Measurements from ENCODE around the gene PTPRN2.
"Not testable (repeated sequence)": the region's sequence is repeated elsewhere in the genome, so short reads cannot be mapped to it uniquely, and the experiment has no call there.

The PTPRN2 gene

DNA sequence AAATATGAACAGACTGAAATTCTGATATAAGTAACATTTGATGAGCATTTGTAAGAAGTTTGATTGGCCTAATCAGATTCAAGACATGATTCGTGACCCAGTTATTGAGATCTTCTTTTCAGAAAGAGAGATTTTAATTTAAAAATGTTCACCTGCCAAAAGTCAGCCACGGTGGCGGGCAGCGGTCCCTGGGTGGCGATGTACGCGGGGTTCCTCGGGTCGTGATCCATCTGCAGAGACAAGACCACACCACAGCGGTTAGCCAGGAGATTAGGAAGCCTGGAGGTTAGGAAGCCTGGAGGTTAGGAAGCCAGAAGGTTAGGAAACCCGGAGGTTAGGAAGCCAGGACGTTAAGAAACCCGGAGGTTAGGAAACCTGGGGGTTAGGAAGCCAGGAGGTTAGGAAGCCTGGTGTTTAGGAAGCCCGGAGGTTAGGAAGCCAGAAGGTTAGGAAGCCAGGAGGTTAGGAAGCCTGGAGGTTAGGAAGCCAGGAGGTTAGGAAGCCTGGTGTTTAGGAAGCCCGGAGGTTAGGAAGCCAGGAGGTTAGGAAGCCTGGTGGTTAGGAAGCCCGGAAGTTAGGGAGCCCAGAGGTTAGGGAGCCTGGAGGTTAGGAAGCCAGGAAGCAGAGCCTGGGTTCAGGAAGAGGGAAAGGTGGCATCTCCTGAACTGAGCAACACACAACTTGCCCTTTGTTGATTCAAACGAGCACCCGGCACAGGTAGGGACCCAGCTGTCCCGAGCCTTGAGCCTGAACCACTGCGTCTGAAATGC is 992.4 kb downstream of the PTPRN2 start:
- no peak for DNase-seq

DNA sequence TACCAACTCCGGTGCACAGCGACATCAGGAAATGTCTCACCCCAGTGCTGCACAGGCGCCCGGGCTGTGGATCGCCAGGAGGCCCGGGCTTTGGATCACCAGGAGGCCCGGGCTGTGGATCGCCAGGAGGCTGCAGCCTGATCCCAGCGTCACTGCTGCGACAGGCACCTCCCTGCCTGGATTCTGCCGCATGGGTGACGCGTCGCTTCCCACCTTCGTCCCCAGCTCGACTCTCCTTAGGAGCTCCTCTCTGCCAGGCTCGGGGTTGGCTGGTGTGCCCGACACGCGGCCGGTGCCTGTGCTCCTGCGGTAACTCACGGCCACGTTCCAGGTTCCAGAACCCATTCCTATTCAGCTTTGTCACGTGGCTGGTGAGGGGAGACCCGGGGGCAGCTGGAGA is 993.3 kb downstream of the PTPRN2 start:
- no peak for DNase-seq

DNA sequence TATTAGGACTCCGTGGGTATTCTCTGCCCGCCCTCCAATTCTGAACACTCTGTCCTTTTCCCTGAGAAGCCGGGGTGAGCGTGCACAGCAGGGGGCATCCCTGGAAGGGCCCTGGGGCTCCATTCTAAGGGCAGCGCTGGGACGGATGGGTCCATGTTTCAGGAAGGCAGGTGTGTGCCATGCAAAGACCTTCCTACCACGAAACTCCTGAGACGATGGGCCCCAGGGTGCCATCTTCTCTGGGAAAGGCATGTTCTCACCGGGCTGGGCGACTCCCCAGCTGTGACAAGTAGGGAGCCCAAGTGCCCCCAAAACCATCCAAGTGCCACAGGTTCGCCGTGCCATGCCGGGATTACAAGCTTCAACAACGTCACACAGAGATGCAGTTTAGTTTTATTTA is 994.1 kb downstream of the PTPRN2 start:
- DNase-seq = no peak

DNA sequence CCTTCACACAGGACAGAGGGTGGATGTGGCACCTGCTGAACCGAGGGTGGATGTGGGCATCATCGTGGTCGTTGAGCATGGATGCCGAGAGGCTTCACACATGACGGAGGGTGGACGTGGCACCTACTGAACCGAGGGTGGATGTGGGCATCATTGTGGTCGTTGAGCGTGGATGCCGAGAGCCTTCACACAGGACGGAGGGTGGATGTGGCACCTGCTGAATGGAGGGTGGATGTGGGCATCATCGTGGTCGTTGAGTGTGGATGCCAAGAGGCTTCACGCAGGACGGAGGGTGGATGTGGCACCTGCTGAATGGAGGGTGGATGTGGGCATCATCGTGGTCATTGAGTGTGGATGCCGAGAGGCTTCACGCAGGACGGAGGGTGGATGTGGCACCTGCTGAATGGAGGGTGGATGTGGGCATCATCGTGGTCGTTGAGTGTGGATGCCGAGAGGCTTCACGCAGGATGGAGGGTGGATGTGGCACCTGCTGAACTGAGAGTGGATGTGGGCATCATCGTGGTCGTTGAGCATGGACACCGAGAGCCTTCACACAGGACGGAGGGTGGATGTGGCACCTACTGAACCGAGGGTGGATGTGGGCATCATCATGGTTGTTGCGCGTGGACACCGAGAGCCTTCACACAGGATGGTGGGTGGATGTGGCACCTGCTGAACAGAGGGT is 994.8 kb downstream of the PTPRN2 start:
- not testable (repeated sequence) for DNase-seq

DNA sequence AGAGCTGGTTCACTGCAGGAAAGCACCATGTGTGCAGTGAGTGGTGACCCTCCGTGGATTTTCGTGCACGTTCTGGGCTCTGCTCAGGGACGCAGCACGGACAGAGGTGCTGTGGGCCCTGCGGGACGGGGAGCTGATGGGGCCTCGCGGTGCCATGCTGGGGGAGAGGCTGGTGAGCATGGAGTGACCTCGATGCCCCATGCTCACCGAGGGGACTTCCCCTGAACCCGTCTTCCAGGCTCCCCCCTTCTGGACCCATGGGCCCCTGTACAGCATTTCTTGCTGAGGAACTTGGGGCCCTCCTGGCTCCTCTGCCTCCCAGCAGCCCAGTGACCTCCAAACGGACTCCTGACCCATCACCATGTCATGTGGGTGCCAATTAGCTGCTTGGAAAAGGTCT is 997.1 kb downstream of the PTPRN2 start:
- no peak for DNase-seq

DNA sequence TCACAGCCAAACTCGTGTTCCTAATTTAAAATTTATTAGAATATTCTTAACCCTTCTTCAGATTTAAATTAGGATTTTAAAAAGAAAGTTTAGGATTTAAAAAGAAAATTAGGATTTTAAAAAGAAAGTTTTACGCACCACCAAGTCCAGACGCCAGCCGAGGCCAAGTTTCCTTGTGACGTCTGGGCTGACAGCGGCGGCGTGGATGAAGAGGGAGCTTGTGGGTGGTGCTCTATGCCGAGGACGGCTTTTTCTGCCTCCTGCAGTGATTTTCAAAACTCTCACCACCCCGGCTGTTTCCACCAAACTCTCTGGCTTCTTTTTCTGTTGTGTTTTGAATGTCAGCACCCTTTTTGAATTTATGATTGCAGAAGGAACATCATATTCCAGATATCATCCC is 997.9 kb downstream of the PTPRN2 start:
- no peak for DNase-seq

DNA sequence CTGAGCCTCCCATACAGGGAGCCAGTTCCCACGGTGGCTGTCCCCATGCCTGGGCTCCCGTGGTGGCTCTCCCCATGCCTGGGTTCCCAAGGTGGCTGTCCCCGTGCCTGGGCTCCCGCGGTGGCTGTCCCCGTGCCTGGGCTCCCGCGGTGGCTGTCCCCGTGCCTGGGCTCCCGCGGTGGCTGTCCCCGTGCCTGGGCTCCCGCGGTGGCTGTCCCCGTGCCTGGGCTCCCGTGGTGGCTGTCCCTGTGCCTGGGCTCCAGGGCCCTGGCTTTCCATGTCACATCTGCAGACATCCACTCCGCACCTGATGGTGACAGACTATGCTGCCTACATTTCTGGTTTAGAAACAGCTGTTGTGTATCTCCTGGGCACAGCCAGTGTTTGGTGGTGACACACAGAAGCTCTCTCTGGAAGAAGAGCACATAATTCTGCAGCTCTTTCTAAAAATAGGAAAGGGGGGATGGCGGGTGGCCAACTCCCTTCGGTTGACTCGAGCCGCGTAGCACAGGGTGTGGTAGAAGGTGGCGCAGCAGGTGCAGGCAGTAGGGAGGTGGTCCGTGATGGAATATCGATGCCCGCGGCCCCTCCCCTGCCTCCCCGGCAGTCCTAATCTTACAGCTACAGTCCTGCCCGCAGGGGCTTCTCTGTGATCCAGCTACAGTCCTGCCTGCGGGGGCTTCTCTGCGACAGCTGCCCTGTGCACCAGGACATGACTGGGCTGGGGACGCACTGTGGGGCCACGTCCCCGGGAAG is 999.6 kb downstream of the PTPRN2 start:
- DNase-seq = no peak

DNA sequence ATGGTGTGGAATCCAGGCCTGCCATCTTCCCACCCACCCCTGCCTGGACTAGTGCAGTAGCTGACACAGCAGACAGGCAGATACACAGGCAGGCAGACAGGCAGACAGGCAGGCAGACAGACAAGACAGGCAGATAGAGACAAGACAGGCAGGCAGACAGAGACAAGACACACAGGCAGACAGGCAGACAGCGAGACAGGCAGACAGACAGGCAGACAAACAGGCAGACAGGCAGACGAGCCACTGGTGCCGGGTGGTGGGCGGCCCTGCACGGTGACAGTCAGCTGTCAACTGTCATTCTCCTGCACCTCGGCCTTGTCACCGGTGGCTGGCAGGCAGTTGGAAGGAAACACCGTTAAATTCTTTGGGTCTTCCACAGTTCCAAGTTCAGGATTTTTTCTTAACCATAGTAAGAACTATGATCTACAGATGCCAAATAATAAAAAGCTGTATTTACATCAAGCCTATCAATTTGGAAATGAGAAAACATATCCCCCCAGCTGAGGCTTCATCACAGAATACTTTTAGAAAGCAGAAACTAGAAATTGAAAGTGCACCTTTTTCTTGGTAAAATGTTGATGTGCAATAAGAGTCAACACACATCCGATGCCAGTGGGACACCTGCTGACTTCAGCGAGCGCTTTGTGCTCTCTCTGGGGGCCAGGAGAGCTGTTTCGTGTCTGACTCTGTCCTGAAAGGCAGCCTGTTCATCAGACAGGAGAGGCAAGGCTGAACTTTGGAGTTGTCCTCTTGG is 1000.4 kb downstream of the PTPRN2 start:
- DNase-seq = no peak

DNA sequence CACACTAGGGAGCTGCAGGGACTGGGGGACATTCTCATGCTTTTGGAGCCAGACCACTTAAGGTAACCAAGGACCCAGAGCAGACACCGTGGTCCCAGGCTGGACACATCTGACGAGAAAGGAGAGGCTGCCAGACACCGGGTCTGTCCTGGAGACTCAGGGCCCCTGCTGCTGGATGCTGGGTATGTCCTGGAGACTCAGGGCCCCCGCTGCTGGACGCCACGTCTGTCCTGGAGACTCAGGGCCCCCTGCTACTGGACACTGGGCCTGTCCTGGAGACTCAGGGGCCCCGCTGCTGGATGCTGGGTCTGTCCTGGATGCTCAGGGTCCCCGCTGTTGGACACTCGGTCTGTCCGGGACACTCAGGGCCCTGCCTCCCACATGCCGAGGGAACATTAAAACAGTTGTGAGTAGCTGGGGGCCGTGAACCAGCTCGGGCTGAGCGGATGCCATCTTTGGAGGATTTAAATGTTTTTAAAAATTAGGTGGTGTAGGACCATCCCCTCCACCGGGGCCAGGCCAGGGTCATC is 1001.1 kb downstream of the PTPRN2 start:
- DNase-seq = no peak

DNA sequence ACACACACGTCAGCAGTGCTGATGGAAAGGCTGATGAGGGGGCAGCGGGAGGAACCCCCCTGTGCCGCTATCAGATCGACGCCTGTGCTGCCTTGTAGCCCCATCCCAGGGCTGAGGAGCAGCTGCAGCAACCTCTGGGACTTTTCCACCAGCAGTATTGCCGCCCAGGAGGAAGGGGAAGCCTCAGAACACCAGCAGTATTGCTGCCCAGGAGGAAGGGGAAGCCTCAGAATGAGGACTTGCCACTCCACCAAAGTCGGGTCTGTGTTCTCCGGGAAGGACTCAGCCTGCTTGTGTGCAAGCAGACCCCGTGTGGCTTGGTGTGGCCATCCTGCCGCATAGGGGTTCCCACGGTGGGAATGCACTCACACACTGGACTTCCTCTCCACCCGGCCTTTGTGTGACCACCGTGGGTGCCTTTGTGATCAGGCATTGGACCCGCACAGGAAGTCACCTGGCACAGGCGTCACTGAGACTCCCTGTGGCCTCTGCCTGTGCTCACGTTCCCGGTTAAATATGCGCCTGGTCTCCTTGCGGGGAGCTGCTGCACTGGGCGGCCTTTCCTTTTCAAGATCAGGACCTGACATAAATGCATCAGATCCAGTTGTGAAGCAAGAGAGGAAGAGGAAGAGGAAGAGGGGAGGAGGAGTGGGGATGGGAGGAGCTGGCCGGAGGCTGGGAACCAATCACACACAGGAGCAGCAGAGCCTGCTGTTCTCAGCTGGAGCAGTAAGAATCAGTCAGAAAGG is 1002.3 kb downstream of the PTPRN2 start:
- no peak for DNase-seq

DNA sequence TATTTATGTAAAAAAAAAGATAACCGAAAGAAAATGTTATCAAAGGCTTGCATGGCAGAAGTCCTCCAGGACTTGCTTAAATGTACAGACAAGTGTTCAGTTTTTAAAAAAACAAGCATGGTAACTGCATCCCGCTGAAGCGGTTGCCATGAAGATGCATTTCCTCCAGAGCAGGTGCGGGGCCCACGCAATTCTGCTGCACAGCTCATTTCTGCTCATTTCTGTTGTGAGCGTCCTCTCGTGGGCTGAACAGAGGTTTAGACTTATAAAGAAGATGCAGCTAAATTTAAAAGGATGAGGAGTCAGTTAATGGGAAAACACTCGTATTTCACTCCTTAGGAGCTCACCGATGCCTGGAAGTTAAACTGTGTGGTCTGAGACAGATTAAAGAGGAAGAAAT is 1003.2 kb downstream of the PTPRN2 start:
- no peak for DNase-seq

DNA sequence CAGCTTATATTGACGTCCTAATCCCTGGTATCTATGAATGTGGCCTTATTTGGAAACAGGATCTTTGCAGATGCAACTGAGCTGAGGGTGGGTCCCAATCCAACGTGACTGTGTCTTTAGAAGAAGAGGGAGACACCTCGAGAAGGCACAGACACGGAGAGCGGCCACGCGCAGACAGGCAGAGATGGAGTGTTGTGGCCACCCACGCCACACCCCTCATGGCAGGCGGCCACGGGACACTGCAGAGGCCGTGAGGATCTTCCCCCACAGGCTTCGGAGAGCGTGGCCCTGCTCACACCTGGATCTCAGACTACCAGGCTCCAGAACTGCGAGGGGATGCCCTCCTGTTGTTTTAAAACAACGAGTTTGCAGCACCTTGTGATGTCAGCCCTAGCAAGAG is 1005.9 kb downstream of the PTPRN2 start:
- DNase-seq = no peak

DNA sequence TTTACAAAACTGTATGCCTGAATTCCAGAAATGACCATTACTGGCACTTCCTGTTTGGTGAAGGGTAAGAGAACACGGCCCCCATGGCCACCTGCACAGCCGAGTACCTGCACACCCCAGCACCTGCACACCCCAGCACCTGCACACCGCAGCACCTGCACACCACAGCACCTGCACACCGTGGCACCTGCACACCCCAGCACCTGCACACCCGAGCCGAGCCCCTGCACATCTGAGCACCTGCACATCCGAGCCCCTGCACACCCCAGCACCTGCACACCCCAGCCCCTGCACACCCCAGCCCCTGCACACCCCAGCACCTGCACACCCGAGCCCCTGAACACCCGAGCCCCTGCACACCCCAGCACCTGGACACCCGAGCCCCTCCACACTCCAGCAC is 1007.3 kb downstream of the PTPRN2 start:
- no peak for DNase-seq

DNA sequence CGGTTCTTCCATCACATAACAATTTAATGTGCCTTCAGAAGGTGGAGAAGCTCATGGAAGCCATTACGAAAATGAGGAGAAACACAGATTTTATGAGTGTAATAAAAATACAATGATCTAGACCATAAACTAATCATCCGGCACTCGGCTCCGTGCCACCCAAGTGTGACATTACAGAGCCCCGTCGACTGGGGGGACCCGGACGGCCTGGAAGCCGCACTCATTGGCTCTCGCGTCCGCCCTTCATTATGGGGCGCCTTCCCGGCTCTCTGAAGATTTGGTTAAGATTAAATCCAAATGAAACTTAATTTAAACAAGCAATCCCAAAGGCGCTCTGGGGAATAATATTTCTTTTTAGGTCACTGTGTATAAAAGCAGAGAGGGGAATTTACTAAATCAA is 1008.2 kb downstream of the PTPRN2 start:
- DNase-seq = no peak

DNA sequence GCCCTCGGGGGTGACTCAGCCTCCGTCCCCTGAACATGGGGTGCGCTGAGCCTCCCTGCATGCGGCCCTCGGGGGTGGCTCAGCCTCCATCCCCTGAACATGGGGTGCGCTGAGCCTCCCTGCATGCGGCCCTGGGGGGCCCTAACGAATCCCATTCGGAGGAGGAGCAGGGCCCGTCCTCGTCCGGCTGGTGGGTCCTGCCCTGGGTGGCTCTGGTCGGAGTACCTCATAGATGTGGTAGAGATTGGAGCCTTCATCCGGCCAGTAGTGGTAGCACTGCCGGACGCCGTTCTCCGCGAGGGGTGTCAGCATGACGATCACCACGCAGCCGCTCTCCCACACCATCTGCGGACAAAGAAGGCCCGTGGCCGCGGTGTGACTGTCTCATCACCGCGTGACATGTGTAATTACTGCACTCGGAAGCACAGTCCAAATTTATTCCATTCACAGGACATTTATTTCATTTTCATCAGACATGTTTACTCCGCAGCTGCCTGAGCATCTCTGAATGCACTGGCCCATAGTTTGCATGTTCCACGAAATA is 1009.8 kb downstream of the PTPRN2 start:
- no peak for DNase-seq

DNA sequence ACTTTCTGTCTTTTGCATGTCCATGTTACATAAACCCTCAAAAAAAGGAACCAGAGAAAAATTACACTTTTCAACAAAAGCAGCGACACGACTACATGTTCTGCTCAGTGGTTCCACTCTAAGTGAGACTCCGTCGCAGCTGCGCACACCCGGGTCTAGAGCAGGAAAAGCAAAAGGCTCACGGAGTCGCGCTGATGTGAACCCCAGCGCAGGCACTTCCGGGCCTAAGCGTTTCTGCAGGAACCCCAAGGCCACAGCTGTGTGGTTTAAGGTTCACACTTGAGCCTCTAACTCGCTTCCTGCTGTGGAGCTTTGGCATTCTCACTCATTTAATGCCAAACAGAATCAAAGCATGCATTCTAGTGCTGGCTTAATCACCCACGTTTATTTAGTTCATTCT is 1010.6 kb downstream of the PTPRN2 start:
- DNase-seq = no peak

DNA sequence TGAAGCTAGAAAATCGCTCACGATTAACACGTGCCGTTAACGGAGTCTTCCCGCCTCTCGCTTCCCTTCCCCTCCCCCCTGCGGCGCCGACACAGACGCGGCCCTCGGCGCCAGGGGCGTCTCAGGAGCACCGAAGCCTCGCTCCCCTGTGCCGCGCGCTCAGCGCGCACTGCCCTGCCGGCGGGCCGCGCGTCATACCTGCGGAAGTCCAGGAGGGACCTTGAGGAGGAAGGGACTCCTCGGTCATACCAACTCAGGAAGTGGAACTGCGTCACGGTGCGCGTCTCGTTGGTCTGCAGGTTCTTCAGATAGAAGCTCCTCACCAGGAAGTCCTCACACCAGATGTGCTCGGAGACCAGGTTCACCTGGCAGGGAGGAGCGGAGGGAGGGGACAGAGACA is 1011.2 kb downstream of the PTPRN2 start:
- DNase-seq = no peak

DNA sequence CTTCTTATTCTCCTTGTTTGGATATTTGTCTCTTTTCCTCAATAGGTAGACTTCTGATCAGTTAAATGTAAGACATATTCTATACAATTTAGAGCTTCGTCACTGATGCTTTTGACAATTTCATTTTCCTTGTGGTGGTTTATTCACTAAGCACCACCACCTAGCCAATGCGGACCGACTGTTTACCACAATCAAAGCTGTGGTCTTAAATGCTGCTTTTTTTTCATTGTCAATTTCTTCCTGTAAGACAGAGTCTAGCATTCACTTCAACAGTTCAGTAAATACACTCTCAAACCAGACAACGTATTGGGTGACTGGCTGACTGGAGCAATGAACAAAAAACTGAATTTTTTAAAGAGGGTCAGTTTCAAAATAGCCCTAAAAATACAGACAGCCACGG is 1011.8 kb downstream of the PTPRN2 start:
- no peak for DNase-seq

DNA sequence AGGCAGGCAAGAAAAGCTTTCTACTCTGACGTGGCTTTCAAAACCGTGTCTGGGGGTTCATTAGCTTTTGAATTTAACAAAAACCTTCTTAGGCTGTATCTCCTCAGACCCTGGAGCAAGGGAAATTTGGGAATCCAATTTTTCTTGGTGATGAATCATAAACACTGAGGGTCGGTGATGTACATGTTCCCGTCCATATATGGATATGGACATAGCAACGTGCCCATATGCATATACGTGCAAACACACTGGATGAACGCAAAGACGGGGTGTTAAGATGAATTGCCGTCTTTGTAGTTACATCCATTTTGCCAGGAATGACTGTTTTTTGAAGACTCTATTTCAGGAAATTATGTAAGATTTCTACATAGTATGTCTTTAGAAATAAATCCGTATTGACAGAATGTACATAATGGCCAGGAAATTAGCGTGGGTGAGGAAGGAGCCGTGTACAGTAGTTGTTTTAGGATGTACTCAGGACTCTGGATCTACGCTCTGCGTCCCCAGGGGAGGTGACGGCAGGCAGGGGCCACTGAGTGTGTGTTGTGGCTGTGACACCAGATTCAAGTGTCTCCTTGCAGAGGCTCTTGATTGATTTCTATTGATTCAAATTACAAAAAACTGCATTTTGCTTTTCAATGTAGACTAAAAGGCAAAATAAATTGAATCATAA is 1012.6 kb downstream of the PTPRN2 start:
- no peak for DNase-seq

DNA sequence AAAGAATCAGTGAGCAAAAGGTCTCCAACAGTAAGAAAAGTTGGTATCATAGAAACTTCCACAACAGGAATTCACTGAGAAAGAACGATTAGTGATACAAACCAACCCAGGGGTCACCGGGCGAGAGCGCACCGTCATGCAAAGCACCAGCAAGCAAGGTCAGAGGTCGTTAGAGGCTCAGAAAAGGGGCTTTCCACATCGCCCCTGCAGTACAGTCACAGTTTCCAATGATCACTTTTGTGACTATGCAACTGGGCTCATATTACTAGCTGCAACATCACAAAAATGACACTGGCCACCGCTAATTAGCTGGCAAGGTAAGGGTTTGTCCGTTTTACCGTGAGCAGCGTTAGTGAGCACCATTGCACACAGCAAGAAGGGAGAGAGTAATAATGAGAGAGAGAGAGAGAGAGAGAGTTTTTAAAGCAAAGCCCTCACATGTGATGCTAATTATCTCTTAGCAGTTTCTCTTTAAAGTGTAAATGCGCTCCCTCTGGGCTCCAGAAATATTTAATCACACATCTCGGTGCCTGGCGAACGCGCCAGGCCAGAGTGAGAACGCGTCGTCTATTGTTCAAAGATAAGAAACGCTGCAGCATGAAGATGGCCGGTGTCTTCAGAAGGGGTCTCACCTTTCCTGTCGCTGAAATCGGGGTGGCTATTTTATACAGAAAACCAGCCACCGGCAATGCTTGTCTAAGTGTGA is 1013.4 kb downstream of the PTPRN2 start:
- no peak for DNase-seq

DNA sequence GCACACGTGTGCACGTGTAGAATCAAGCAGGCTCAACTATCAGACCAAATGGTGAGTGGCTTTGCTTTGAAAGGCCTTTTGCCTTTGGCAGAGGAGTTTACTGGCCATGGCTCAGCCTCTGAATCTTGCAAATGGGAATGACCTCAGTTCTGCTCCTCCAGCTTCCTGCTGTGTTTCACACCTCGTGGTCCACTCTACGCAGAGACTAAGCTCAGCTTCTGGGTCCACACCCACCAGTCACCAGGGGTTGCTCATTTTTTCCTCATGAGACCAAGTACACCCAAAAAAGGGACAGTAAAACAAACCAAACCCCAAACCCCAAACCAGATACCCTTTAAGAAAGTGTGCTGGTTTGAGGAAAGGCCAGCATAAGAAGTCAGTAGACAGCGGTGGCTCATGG is 1014.4 kb downstream of the PTPRN2 start:
- no peak for DNase-seq

Measured in NCI-H146 (cell line).